ENCODE results near the gene CNOT4. TPM values are rescaled to one million over a fixed set of nuclear protein-coding genes. Genes with fewer than 3 reads are reported as not detected.

CNOT4 gene
- total RNA-seq, 1 donor from 2014 or later = 22.8 TPM

GRCh38 chr7:135383525-135384175 lies 126.3 kb downstream of the CNOT4 start:
- DNase-seq (ENCODE audit: extremely low spot score, unreplicated experiment) = no peak
- Mint-ChIP-seq H3K27me3 (ENCODE audit: unreplicated experiment) (no peaks in the 10 kb centered on the region), H3K36me3 (ENCODE audit: unreplicated experiment) (peaks cover 1% of the 10 kb centered on the region), H3K4me1 (ENCODE audit: unreplicated experiment) (peaks cover 14% of the 10 kb centered on the region), H3K9me3 (ENCODE audit: unreplicated experiment) (no peaks in the 10 kb centered on the region), H3K4me3 (ENCODE audit: unreplicated experiment) (no peak overlapping the region), H3K27ac (ENCODE audit: unreplicated experiment) (no peak overlapping the region)
- TF ChIP-seq, protein P1, sequence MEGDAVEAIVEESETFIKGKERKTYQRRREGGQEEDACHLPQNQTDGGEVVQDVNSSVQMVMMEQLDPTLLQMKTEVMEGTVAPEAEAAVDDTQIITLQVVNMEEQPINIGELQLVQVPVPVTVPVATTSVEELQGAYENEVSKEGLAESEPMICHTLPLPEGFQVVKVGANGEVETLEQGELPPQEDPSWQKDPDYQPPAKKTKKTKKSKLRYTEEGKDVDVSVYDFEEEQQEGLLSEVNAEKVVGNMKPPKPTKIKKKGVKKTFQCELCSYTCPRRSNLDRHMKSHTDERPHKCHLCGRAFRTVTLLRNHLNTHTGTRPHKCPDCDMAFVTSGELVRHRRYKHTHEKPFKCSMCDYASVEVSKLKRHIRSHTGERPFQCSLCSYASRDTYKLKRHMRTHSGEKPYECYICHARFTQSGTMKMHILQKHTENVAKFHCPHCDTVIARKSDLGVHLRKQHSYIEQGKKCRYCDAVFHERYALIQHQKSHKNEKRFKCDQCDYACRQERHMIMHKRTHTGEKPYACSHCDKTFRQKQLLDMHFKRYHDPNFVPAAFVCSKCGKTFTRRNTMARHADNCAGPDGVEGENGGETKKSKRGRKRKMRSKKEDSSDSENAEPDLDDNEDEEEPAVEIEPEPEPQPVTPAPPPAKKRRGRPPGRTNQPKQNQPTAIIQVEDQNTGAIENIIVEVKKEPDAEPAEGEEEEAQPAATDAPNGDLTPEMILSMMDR (IDR thresholded peaks at IDR 0.05) = no peak

DNA sequence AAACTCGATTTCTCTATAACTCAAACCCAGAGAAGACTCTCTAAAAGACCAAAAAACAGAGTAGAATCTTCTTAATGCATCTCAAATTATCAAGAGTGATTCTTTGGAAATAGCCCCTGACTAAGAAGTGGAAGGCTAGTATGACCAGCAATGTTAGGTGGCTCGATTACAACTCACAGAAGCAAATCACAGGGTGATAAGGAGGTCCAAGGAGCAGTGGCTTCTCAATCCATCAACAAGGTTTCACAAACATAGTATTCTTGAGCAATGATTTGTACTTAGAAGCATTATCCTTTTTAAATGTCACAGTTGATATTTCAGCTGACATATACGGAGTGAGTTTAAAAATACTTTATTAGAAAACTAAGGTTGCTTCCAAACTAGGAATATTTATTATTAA lies 127.7 kb downstream of the CNOT4 start:
- H3K4me3 Mint-ChIP-seq (ENCODE audit: unreplicated experiment) = no peak overlapping the region
- H3K27me3 Mint-ChIP-seq (ENCODE audit: unreplicated experiment) = no peaks in the 10 kb centered on the region
- no peaks in the 10 kb centered on the region for H3K9me3 Mint-ChIP-seq (ENCODE audit: unreplicated experiment)
- H3K36me3 Mint-ChIP-seq (ENCODE audit: unreplicated experiment) = no peaks in the 10 kb centered on the region
- peaks cover 14% of the 10 kb centered on the region for H3K4me1 Mint-ChIP-seq (ENCODE audit: unreplicated experiment)
- TF ChIP-seq, protein P1 (IDR thresholded peaks at IDR 0.05) = no peak
- no peak for DNase-seq (ENCODE audit: extremely low spot score, unreplicated experiment)
- no peak overlapping the region for H3K27ac Mint-ChIP-seq (ENCODE audit: unreplicated experiment)

GRCh38 chr7:135381369-135381768 lies 128.5 kb downstream of the CNOT4 start:
- H3K36me3 Mint-ChIP-seq (ENCODE audit: unreplicated experiment) = no peaks in the 10 kb centered on the region
- H3K9me3 Mint-ChIP-seq (ENCODE audit: unreplicated experiment) = no peaks in the 10 kb centered on the region
- DNase-seq (ENCODE audit: extremely low spot score, unreplicated experiment) = no peak
- peaks cover 9% of the 10 kb centered on the region for H3K4me1 Mint-ChIP-seq (ENCODE audit: unreplicated experiment)
- TF ChIP-seq, protein P1 (IDR thresholded peaks at IDR 0.05) = no peak
- H3K4me3 Mint-ChIP-seq (ENCODE audit: unreplicated experiment) = no peak overlapping the region
- H3K27ac Mint-ChIP-seq (ENCODE audit: unreplicated experiment) = no peak overlapping the region
- no peaks in the 10 kb centered on the region for H3K27me3 Mint-ChIP-seq (ENCODE audit: unreplicated experiment)

DNA sequence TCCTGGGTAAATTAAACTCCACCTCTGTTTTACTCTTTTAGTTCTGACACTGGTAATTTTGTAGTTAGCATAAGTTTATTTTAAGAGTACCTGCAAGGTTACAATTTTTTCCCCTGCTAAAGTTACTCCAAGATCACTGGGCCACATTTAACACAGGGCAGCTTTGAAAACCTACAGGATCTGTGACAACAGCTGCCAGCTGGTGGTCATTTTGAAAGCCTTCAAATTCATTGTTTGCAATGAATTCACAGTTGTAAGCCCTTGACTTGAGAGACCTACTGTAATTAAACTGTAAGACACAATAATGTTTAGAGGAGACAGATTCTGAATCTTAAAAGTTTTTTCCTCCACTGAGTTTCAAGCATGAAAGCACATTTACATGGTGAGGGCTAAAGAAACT lies 129.6 kb downstream of the CNOT4 start:
- no peak overlapping the region for H3K27ac Mint-ChIP-seq (ENCODE audit: unreplicated experiment)
- no peaks in the 10 kb centered on the region for H3K27me3 Mint-ChIP-seq (ENCODE audit: unreplicated experiment)
- H3K36me3 Mint-ChIP-seq (ENCODE audit: unreplicated experiment) = no peaks in the 10 kb centered on the region
- no peak overlapping the region for H3K4me3 Mint-ChIP-seq (ENCODE audit: unreplicated experiment)
- H3K4me1 Mint-ChIP-seq (ENCODE audit: unreplicated experiment) = no peaks in the 10 kb centered on the region
- H3K9me3 Mint-ChIP-seq (ENCODE audit: unreplicated experiment) = no peaks in the 10 kb centered on the region
- TF ChIP-seq, protein P1 (IDR thresholded peaks at IDR 0.05) = no peak
- DNase-seq (ENCODE audit: extremely low spot score, unreplicated experiment) = no peak

DNA sequence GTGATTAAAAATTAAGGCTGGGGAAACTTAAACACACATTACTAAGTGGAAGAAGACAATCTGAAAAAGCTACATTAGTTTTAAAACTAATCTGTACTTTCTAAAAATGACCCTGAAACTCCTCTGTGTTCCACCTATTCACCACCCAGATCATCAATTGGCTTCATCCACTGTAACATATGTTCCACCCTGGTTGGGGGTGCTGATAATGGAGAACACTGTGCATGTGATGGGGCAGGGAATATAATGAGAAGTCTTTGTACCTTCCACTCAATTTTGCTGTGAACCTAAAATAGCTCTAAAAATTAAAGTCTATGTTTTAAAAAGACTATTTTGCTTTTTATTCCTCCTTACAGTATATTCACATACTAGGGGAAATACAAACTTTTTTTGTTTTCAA lies 132.7 kb downstream of the CNOT4 start:
- H3K27ac Mint-ChIP-seq (ENCODE audit: unreplicated experiment) = no peak overlapping the region
- no peaks in the 10 kb centered on the region for H3K36me3 Mint-ChIP-seq (ENCODE audit: unreplicated experiment)
- no peaks in the 10 kb centered on the region for H3K4me1 Mint-ChIP-seq (ENCODE audit: unreplicated experiment)
- no peaks in the 10 kb centered on the region for H3K9me3 Mint-ChIP-seq (ENCODE audit: unreplicated experiment)
- no peak overlapping the region for H3K4me3 Mint-ChIP-seq (ENCODE audit: unreplicated experiment)
- H3K27me3 Mint-ChIP-seq (ENCODE audit: unreplicated experiment) = no peaks in the 10 kb centered on the region
- DNase-seq (ENCODE audit: extremely low spot score, unreplicated experiment) = no peak
- TF ChIP-seq, protein P1 (IDR thresholded peaks at IDR 0.05) = no peak
